Tibial nerve (tissue), 4 donors: ENCODE measurements around the gene PRPH2.

Source experiments
- EP300 ChIP-seq, 2 donors: sonication (generic); formaldehyde crosslinking; IDR thresholded peaks; one replicate each; pipeline ENCODE4 v1.6.1; 2017; ENCODE audit warnings: antibody characterized with exemption in 2 of 2, mild to moderate bottlenecking in 1 of 2
- POLR2A ChIP-seq, 2 donors: fragments of 450-650 bp; IDR thresholded peaks; one replicate each; pipeline ENCODE4 v1.6.1; 2017; ENCODE audit warnings: antibody characterized with exemption in 2 of 2, mild to moderate bottlenecking in 2 of 2, moderate library complexity in 2 of 2
- TF ChIP-seq, protein P1 (sequence below), 5 experiments: fragments of 200-600 bp in 3 of 5; fragments of 450-650 bp in 2 of 5; sonication (generic) in 3 of 5; IDR thresholded peaks; one replicate each; pipeline ENCODE4 v1.5.1; 2016 to 2019; ENCODE audit warnings: antibody characterized with exemption in 5 of 5, mild to moderate bottlenecking in 3 of 5, moderate library complexity in 2 of 5

DNA sequence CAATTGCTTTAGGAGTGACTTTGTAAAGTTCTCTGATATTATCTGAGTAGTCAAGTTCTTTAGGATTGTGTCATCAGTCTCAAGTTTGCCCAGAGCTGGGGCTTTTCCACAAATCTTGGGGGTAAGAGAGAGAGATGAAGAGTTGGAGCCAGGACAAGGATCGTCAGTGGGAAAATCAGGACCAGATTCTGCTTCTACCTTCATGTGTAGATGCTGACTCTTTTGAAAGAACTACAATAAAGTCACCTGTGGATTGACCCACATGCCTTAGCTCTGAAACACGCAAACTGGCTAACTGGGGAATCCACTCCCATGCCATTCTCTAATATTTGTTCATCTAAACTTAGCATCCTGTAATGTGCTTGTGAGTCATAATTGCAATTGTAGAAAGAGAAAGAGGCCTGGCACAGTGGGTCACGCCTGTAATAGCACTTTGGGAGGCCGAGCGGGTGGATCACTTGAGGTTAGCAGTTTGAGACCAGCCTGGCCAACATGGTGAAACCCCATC is 43.8 kb upstream of the PRPH2 start:
- TF ChIP-seq EP300 (IDR thresholded peaks at IDR 0.05) (no peak), POLR2A (IDR thresholded peaks at IDR 0.05) (no peak)
- TF ChIP-seq, protein P1, sequence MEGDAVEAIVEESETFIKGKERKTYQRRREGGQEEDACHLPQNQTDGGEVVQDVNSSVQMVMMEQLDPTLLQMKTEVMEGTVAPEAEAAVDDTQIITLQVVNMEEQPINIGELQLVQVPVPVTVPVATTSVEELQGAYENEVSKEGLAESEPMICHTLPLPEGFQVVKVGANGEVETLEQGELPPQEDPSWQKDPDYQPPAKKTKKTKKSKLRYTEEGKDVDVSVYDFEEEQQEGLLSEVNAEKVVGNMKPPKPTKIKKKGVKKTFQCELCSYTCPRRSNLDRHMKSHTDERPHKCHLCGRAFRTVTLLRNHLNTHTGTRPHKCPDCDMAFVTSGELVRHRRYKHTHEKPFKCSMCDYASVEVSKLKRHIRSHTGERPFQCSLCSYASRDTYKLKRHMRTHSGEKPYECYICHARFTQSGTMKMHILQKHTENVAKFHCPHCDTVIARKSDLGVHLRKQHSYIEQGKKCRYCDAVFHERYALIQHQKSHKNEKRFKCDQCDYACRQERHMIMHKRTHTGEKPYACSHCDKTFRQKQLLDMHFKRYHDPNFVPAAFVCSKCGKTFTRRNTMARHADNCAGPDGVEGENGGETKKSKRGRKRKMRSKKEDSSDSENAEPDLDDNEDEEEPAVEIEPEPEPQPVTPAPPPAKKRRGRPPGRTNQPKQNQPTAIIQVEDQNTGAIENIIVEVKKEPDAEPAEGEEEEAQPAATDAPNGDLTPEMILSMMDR (IDR thresholded peaks at IDR 0.05): no peak
